ENCODE measurements around the gene SYTL4. TPM values are rescaled to one million over a fixed set of nuclear protein-coding genes. Genes with fewer than 3 reads are reported as not detected.
"Not testable (repeated sequence)": the region's sequence is repeated elsewhere in the genome, so short reads cannot be mapped to it uniquely, and the experiment has no call there.

SYTL4 gene
- 10 to 100 TPM; 12.6 to 14.4 TPM for total RNA-seq
- 1 to 10 TPM; 3.6 to 5.3 TPM for polyA plus RNA-seq
- long read RNA-seq, donor 1, partial matches to known transcripts = 1 of 3 reads
- long read RNA-seq, donor 1, other reads (novel, unspliced or antisense) = 1 of 3 reads
- long read RNA-seq, donor 2, partial matches to known transcripts = 0 of 5 reads
- long read RNA-seq, donor 2, other reads (novel, unspliced or antisense) = 4 of 5 reads

DNA sequence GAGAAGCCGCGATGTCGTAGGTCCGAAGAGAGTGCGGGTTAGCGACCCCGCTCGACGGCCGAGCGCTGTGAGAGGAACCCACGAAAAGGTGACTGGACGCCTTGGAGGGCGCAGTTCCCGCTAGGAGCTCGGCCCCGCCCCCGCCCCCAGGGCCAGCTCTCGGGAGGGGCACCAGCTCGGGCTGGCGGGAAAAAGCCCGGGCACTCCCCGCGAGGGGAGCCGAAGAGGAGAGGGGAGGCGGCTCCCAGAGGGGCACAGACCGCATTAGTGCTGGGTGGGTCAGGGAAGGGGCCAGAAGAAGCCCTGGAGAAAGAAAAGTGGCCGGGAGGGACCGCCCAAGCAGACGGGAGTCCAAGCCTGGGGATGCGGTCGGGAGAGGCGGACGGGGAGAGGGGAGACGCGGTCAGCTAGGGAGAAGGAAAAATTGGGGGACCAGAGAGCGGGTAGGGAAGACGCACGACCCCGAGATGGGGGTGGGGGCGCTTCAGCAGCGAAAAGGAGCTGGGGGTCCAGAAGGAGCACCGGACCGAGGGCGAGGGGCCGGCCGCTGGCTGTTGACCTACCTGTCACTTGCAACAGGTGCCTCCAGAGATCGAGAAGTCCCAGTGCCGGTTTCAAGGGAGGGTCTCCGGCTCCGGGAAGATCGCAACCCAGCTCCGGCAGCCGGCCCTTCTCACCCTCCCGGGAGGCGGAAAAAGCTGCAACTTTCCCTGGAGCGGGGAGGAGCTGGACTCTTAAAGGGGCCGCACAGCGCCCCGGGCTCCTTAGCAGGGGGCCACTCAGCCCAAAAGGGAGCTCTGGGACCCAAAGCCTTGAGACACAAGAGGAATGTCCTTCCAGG, at the start of gene SYTL4:
TSS of gene SYTL4 (minus strand) at position 681 of the 841 bp plus-strand sequence. CDS start 30,084 bp downstream, outside the sequence.
- intact Hi-C loops (cut with DNase I) = no loop called here
- peak within 1 kb of the TSS; percentile 63 to 90 for H3K4me3 ChIP-seq (ENCODE audit: low read length in 2 of 2)
- no peak within 1 kb of the TSS for H3K27ac ChIP-seq (ENCODE audit: low read depth in 1 of 2, low read length in 2 of 2)
- H3K27me3 ChIP-seq (ENCODE audit: control insufficient read depth in 1 of 2, insufficient read depth in 2 of 2, low read length in 1 of 2) = no peaks in the 10 kb centered on the region
- ATAC-seq (ENCODE audit: low FRiP score) (peak; percentile 79), DNase-seq (peak; percentile 55 to 81)
- H3K9me3 ChIP-seq (ENCODE audit: control insufficient read depth, low read length) = no peaks in the 10 kb centered on the region
- no peaks in the 10 kb centered on the region for H3K4me1 ChIP-seq (ENCODE audit: control insufficient read depth in 1 of 2, insufficient read depth in 2 of 2, low read length in 2 of 2)
- H3K36me3 ChIP-seq (ENCODE audit: control insufficient read depth in 1 of 2, insufficient read depth in 2 of 2, low read length in 1 of 2) = no peaks in the 10 kb centered on the region
- 0 to 21% methylated on average over 60 of the region's 60 CpGs for WGBS, 2 donors

DNA sequence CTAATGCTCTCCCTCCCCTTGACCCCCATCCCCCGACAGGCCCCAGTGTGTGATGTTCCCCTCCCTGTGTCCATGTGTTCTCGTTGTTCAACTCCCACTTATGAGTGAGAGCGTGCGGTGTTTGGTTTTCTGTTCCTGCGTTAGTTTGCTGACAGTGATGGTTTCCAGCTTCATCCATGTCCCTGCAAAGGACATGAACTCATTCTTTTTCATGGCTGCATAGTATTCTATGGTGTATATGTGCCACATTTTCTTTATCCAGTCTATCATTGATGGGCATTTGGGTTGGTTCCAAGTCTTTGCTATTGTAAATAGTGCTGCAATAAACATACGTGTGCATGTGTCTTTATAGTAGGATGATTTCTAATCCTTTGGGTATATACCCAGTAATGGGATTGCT, 37.5 kb upstream of the SYTL4 start:
- H3K36me3 ChIP-seq (ENCODE audit: control insufficient read depth in 1 of 2, insufficient read depth in 2 of 2, low read length in 1 of 2); DNase-seq; ATAC-seq (ENCODE audit: low FRiP score); H3K27me3 ChIP-seq (ENCODE audit: control insufficient read depth in 1 of 2, insufficient read depth in 2 of 2, low read length in 1 of 2); H3K4me3 ChIP-seq (ENCODE audit: low read length in 2 of 2); H3K9me3 ChIP-seq (ENCODE audit: control insufficient read depth, low read length); H3K4me1 ChIP-seq (ENCODE audit: control insufficient read depth in 1 of 2, insufficient read depth in 2 of 2, low read length in 2 of 2); H3K27ac ChIP-seq (ENCODE audit: low read depth in 1 of 2, low read length in 2 of 2): not testable (repeated sequence)
- 84 to 86% methylated on average over 6 of the region's 6 CpGs for WGBS, 2 donors
- intact Hi-C loops (cut with DNase I) = loop anchor here (5.0 kb wide), 2 partner anchors 82 to 97 kb away; no protein-coding TSS in a partner anchor

DNA sequence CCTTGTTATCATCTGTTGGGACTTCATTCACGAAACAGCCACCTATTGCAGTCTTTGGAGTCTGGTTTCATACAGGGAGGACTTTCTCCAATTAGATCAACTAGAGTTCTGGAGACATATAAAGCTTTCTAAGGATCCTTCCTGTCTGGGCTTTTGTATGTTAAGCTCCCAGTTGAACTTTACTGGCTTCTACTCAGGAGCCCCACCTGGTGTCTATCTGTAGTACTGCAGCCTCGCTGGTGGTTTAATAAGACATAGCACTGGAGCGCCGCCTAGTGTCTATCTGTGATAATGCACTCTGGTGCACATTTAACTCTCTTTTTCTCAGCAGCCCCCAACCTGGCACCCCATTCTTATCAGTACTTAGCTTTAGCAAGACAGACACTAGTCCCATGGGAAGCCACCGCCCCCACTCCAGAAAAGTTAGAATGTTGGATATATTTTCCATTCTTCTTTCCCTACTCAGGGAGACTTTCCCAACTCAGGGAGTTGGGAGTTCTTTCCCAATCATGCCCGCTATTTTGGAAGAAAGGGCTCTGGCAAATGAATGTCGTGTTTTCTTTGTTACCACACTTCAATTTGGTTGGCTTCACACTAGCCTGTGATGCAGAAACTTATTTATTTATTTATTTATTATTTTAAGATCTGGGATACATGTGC, 36.9 kb upstream of the SYTL4 start:
- Histone ChIP-seq H3K36me3 (ENCODE audit: control insufficient read depth in 1 of 2, insufficient read depth in 2 of 2, low read length in 1 of 2) (no peaks in the 10 kb centered on the region), H3K4me1 (ENCODE audit: control insufficient read depth in 1 of 2, insufficient read depth in 2 of 2, low read length in 2 of 2) (no peaks in the 10 kb centered on the region), H3K9me3 (ENCODE audit: control insufficient read depth, low read length) (no peaks in the 10 kb centered on the region), H3K4me3 (ENCODE audit: low read length in 2 of 2) (no peak overlapping the region), H3K27ac (ENCODE audit: low read depth in 1 of 2, low read length in 2 of 2) (no peak overlapping the region), H3K27me3 (ENCODE audit: control insufficient read depth in 1 of 2, insufficient read depth in 2 of 2, low read length in 1 of 2) (no peaks in the 10 kb centered on the region)
- WGBS, 2 donors = 19 to 20% methylated on average over 7 of the region's 7 CpGs
- ATAC-seq (ENCODE audit: low FRiP score) = peak; percentile 91
- intact Hi-C loops (cut with DNase I) = loop anchor here (1.0 to 5.0 kb wide), 3 partner anchors 82 to 97 kb away; no protein-coding TSS in a partner anchor
- peak; percentile 85 to 91 for DNase-seq

DNA sequence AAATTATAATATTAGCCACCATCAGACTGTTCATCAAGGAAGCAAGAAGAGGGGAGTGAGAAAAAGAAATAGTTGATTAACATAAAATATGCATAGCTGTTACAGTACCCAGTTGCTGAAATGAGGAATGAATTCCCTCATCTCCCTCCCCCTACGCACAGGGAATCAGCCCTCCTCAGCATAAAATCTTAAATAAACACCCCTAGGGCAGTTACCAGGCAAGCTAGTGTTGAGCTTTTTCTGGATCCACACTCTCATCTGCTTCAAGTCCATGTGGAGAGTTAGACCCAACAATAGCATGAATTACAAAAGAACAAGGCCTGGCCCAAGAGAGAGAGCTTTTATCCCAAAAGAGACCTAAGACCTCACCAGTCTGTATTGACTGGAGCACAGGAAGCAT, 19.0 kb upstream of the SYTL4 start:
- DNase-seq (no peak), ATAC-seq (ENCODE audit: low FRiP score) (no peak)
- H3K27me3 ChIP-seq (ENCODE audit: control insufficient read depth in 1 of 2, insufficient read depth in 2 of 2, low read length in 1 of 2) = no peaks in the 10 kb centered on the region
- H3K4me3 ChIP-seq (ENCODE audit: low read length in 2 of 2) = no peak overlapping the region
- H3K4me1 ChIP-seq (ENCODE audit: control insufficient read depth in 1 of 2, insufficient read depth in 2 of 2, low read length in 2 of 2) = no peaks in the 10 kb centered on the region
- no peaks in the 10 kb centered on the region for H3K36me3 ChIP-seq (ENCODE audit: control insufficient read depth in 1 of 2, insufficient read depth in 2 of 2, low read length in 1 of 2)
- intact Hi-C loops (cut with DNase I) = no loop called here
- no peak overlapping the region for H3K27ac ChIP-seq (ENCODE audit: low read depth in 1 of 2, low read length in 2 of 2)
- 44 to 45% methylated on average over 1 of the region's 1 CpG for WGBS, 2 donors
- H3K9me3 ChIP-seq (ENCODE audit: control insufficient read depth, low read length) = no peaks in the 10 kb centered on the region

DNA sequence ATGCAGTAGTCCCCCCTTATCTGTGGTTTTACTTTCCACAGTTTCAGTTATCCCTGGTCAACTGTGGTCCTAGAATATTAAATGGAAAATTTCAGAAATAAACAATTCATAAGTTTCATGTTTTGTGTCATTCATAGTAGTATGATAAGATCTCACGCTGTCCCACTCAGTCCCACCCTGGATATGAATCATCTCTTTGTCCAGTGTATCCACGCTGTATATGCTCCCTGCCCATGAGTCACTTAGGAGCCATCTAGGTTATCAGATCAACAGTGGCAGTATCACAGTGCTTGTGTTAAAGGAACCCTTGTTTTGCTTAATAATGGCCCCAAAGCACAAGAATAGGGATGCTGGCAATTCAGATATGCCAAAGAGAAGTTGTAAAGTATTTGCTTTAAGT, 16.2 kb upstream of the SYTL4 start:
- DNase-seq (no peak), ATAC-seq (ENCODE audit: low FRiP score) (no peak)
- intact Hi-C loops (cut with DNase I) = no loop called here
- no peaks in the 10 kb centered on the region for H3K4me1 ChIP-seq (ENCODE audit: control insufficient read depth in 1 of 2, insufficient read depth in 2 of 2, low read length in 2 of 2)
- H3K27ac ChIP-seq (ENCODE audit: low read depth in 1 of 2, low read length in 2 of 2) = no peak overlapping the region
- WGBS, 2 donors = 62 to 78% methylated on average over 2 of the region's 2 CpGs
- H3K36me3 ChIP-seq (ENCODE audit: control insufficient read depth in 1 of 2, insufficient read depth in 2 of 2, low read length in 1 of 2) = no peaks in the 10 kb centered on the region
- H3K9me3 ChIP-seq (ENCODE audit: control insufficient read depth, low read length) = no peaks in the 10 kb centered on the region
- no peak overlapping the region for H3K4me3 ChIP-seq (ENCODE audit: low read length in 2 of 2)
- H3K27me3 ChIP-seq (ENCODE audit: control insufficient read depth in 1 of 2, insufficient read depth in 2 of 2, low read length in 1 of 2) = peaks cover 0 to 3% of the 10 kb centered on the region in 2 donors

DNA sequence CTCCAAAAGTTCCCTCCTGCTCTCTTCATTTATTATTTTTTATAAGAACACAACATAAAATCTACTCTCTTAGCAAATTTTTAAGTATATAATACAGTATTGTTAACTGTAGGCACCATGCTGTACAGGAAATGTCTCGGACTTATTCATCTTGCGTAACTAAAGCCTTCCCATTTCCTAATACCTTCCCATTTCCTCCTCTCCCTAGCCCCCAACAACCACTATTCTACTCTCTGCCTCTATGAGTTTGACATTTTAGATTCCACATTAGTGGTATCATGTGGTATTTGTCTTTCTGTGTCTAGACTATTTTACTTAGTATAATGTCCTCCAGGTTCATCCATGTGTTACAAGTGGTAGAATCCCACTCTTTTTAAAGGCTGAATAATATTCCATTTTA, 15.8 kb upstream of the SYTL4 start:
- DNase-seq (no peak), ATAC-seq (ENCODE audit: low FRiP score) (no peak)
- no peaks in the 10 kb centered on the region for H3K4me1 ChIP-seq (ENCODE audit: control insufficient read depth in 1 of 2, insufficient read depth in 2 of 2, low read length in 2 of 2)
- no peak overlapping the region for H3K27ac ChIP-seq (ENCODE audit: low read depth in 1 of 2, low read length in 2 of 2)
- no peak overlapping the region for H3K4me3 ChIP-seq (ENCODE audit: low read length in 2 of 2)
- H3K9me3 ChIP-seq (ENCODE audit: control insufficient read depth, low read length) = no peaks in the 10 kb centered on the region
- no peaks in the 10 kb centered on the region for H3K36me3 ChIP-seq (ENCODE audit: control insufficient read depth in 1 of 2, insufficient read depth in 2 of 2, low read length in 1 of 2)
- intact Hi-C loops (cut with DNase I) = no loop called here
- H3K27me3 ChIP-seq (ENCODE audit: control insufficient read depth in 1 of 2, insufficient read depth in 2 of 2, low read length in 1 of 2) = peaks cover 0 to 3% of the 10 kb centered on the region in 2 donors
- 93% methylated on average over 2 of the region's 2 CpGs for WGBS, 2 donors

DNA sequence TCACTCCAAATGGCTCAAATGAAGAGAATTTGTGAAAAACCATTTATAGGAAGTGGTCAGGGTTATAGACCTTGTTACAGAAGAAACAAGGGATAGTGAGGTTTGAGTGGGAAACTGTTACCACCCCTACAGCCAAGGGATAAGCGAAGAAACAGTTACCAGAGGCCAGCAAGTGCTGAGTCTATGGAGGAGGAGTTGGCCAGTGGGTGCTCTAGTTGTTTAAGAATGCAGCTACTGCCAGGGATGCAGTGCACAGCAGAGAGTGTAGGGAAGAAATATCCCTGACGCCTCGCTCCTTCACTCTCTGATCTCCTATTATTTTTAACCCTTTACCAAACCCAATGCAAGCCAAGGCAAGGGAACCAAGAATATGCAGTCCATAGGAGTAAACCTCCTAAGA, 15.2 kb upstream of the SYTL4 start:
- Histone ChIP-seq H3K27me3 (ENCODE audit: control insufficient read depth in 1 of 2, insufficient read depth in 2 of 2, low read length in 1 of 2) (peaks cover 0 to 3% of the 10 kb centered on the region in 2 donors), H3K9me3 (ENCODE audit: control insufficient read depth, low read length) (no peaks in the 10 kb centered on the region), H3K4me3 (ENCODE audit: low read length in 2 of 2) (no peak overlapping the region), H3K36me3 (ENCODE audit: control insufficient read depth in 1 of 2, insufficient read depth in 2 of 2, low read length in 1 of 2) (no peaks in the 10 kb centered on the region), H3K4me1 (ENCODE audit: control insufficient read depth in 1 of 2, insufficient read depth in 2 of 2, low read length in 2 of 2) (no peaks in the 10 kb centered on the region), H3K27ac (ENCODE audit: low read depth in 1 of 2, low read length in 2 of 2) (no peak overlapping the region)
- DNase-seq (no peak), ATAC-seq (ENCODE audit: low FRiP score) (no peak)
- 25 to 26% methylated on average over 3 of the region's 3 CpGs for WGBS, 2 donors
- intact Hi-C loops (cut with DNase I) = no loop called here

DNA sequence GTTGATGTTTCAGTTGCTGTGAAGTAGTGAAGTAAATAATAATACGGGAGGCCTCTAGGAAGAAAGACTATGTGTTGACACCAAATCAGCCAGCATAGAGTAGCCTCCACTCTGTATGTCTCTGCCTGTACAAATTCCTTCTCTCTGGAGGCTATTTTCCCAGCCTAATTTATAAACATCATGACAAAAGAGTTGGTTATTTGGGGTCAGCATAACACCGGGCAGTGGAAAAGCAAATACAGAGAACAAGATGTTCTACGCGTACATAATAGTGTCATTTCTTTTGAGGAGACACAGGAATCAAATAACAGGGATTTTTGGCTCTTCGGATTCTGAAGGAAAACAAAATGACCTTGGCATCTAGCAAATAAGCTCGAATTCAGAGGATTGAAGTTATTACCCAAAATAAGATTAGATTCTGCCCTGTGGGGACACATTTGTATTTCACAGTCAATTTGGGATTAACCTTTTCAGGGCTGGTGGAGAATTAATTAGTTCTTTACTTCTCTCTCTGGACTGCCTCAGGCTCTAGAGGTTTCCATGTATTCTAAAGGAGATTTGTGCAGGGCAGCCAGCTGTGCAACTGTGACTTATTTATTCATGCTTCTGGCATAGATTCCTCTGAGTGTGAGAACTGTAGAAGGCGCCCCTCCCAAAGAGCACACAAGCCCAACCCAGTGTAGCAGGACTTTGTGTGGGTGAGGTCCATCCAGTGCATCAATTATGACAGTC, 14.1 kb upstream of the SYTL4 start:
- no peaks in the 10 kb centered on the region for H3K9me3 ChIP-seq (ENCODE audit: control insufficient read depth, low read length)
- no peak overlapping the region for H3K27ac ChIP-seq (ENCODE audit: low read depth in 1 of 2, low read length in 2 of 2)
- DNase-seq = no peak
- WGBS, 2 donors = 18 to 38% methylated on average over 7 of the region's 7 CpGs
- intact Hi-C loops (cut with DNase I) = no loop called here
- no peaks in the 10 kb centered on the region for H3K4me1 ChIP-seq (ENCODE audit: control insufficient read depth in 1 of 2, insufficient read depth in 2 of 2, low read length in 2 of 2)
- ATAC-seq (ENCODE audit: low FRiP score) = peak; percentile 47
- no peaks in the 10 kb centered on the region for H3K36me3 ChIP-seq (ENCODE audit: control insufficient read depth in 1 of 2, insufficient read depth in 2 of 2, low read length in 1 of 2)
- peaks cover 0 to 3% of the 10 kb centered on the region in 2 donors for H3K27me3 ChIP-seq (ENCODE audit: control insufficient read depth in 1 of 2, insufficient read depth in 2 of 2, low read length in 1 of 2)
- H3K4me3 ChIP-seq (ENCODE audit: low read length in 2 of 2) = no peak overlapping the region
